ENCODE results near the gene ACACA. TPM values are rescaled to one million over a fixed set of nuclear protein-coding genes. Genes with fewer than 3 reads are reported as not detected.

ACACA gene
- total RNA-seq, 1 donor from 2014 or later, result 13.3 TPM

DNA sequence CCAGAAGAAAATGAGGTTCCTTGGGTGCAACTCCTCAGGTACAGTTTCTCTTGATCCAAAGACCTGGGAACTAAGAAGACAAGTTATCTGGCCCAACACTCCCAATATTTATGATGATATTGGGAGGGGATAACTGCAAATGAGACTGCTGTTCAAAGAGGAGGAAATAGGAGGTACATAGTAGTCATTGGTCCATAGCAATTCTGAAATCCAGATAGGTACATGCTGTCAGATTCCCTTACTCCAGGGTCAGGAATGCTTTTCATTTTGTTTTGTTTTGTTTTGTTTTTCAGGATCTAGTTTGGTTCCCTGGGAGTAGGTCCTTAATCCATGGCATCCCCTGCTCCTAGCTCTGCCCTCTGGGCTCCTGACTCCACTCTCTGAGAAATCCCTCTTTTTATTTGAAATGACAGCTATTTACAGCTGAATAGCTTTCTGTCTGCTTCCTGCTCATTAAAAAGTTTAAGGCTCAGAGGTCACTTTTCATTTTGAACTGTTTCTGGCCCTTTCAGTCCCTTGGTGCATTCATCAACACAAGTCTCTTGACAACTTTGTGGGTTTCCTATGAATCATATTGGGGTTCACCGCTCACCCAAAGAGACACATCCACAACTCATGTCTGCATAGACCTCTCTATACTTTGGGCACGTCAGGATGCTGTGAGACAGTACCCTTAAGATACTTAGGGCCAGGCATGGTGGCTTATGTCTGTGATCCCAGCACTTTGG is 141.0 kb downstream of the ACACA start:
- DNase-seq (ENCODE audit: missing footprints) (no peak), ATAC-seq (no peak)
- intact Hi-C loops (cut with DNase I), result no loop called here

DNA sequence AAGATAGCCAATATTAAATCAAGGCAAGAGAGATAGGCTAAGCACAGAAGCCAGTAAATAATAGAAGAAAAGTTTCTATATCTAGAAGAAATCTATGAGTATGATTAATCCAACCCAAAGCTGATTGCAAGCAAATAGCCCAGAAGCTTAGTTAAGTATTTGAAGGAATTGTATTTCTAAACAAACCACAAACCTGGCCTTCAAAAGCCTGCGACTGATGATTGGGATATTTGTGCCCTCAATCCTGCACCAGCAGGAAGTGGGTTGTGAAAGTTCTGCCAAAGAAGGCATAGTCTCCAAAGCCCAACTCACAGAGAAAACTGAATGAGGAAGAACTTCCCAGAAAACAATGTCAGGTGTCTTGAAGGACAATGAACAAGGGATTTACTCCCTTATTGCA is 145.3 kb downstream of the ACACA start:
- no peak for DNase-seq (ENCODE audit: missing footprints)
- intact Hi-C loops (cut with DNase I), result no loop called here
- ATAC-seq, result no peak

DNA sequence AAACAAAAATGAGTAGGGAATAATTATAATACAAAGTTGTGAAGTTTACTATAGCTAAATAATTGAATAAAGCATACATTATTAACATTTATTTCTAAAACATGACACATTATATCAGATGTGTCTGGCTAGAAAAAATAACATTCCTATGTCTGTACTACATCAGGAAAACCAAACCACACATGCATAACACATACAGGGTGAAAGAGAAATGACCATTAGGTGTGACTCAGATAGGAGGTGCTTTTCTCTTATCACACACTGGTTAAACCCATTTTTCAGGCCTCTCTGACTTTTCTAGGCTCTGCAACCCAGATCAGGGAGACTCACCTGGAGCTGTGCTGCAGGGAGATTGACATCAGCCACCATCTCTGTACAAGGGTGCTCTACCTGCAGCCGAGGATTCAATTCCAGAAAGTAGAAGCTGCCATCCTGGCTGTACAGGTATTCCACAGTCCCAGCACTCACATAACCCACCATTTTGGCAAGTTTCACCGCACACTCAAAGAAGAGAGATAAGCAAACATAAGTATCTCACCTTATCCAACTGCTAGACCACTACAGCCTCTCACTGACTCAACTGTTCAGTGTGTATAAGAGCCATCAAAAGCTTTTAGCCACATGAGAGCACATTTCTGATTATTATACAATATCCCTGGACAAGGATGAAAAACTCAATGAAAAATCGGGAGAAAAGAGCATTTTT is 147.5 kb downstream of the ACACA start:
- ATAC-seq (no peak), DNase-seq (ENCODE audit: missing footprints) (no peak)
- intact Hi-C loops (cut with DNase I), result no loop called here

DNA sequence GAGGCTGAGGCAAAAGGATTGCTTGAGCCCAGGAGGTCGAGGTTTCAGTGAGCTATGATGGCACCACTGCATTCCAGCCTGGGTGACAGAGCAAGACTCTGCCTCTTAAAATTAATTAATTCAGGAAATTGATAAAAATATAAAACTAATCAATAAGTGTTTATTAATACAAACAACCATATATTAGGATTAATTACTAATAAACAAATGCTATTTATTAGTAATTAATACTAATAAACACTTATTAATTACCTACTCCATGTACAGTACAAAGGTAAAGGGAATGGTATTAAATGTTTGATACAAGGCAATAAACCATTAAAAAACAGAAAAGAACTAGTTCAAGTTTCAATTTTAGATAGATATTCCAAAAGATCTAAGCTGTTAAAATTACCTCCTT is 150.0 kb downstream of the ACACA start:
- ATAC-seq, result no peak
- no peak for DNase-seq (ENCODE audit: missing footprints)
- intact Hi-C loops (cut with DNase I), result no loop called here

DNA sequence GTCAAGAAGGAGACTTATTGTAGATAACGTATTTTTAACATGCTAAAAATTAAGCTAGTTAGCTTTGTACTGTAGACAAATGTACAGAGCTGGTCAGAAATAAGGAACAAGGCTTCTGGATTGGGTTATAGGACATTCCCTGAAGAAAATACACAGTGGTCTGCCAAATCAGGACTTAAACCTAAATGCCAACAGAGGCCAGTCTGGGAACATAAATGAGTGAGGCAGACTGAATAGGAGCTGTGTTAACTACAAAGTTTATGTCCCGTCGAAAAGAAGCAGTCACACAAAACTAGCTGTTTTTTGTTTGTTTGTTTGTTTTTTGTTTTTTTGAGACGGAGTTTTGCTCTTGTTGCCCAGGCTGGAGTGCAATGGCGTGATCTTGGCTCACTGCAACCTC is 151.2 kb downstream of the ACACA start:
- intact Hi-C loops (cut with DNase I), result no loop called here
- DNase-seq (ENCODE audit: missing footprints), result no peak
- no peak for ATAC-seq

DNA sequence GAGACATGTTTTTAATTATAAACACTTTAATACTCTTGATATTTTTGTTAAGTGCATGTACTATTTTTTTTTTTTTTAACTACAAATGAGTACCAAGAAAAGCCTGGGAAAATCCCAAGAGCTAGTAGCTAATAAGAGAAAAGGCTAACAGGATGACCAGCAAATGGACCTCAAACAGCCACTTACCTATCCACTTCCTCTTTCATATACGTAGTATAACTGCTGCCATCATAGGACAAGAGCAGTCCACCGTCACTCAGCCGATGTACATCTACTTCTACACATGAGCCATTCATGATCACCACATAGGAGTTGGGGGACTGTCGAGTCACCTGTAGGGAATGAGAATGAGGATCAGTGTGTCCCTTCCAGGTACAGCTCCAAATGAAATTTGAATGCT is 158.8 kb downstream of the ACACA start:
- intact Hi-C loops (cut with DNase I), result no loop called here
- ATAC-seq, result no peak

DNA sequence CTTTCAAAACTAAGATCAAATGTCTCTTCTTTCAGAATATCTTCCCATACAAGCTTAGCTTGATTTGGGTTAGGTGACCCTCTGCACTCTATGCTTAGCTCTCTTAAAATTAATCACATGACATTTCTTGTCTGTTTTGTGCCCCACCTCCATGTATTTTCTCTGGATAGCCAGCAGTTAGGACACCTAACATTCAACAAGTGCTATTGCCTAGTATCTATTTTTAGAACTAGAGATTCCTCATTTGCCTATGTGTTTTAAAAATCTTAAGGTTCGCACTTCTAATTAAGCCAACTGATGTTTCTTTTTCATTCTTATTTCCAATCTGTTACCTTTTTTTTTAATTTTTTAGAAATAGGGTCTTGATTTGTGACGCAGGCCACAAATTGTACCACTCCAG is 160.6 kb downstream of the ACACA start:
- ATAC-seq, result no peak
- intact Hi-C loops (cut with DNase I), result no loop called here
- DNase-seq (ENCODE audit: missing footprints), result no peak

More for the DNA sequence above, 158.8 kb downstream of the ACACA start:
- DNase-seq (ENCODE audit: missing footprints), result no peak

DNA sequence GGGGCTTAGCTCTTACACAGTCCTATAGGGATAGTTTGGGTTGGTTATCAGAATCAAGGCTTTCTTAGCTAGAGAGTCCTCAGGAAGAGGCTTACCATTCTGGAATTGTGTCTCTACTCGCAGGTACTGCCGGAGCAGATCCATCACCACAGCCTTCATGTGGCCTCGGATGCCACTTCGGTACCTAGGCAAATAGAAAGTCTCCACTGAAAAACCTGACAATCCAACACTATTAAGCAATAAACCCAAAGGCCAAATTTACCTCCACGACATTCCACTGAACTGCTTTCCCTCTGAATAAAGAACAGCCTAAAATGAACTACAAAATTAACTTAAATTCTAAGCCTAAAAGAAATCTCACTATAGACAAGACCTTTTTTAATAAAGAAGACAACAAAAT is 166.3 kb downstream of the ACACA start:
- intact Hi-C loops (cut with DNase I), result loop anchor here (2.0 kb wide), 1 partner anchor 612 kb away; no protein-coding TSS in a partner anchor
- DNase-seq (ENCODE audit: missing footprints), result no peak
- no peak for ATAC-seq

DNA sequence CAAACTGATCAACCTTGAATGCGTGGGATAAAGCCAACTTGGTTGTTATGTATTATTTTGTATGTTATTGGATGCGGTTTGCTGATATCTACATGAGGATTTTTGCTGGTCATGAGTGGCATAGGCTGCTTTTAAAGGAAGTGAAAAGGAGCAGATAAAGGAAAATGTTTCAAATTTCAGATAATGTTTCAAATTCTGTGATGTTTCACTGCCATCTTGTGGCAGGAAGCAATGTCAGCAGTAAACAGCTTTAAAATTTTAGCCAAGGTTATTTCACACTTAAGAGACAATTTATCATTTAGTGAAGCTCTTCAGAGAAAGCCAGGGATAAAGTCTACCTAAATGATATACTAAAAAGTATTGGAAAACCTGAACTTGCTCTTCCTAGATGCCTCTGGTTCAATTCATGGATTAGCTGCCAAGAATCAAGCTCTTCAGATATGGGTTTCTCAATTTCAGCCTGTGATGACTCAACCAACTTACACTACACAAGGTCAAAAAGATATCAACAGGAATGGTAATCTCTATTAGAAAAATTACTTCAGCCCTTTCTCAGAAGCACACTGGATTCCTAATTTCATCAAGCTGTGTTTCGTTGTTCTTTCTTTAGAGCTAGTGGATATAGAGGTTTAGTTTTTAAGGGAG is 166.8 kb downstream of the ACACA start:
- DNase-seq (ENCODE audit: missing footprints) (no peak), ATAC-seq (peak; percentile 46)
- intact Hi-C loops (cut with DNase I), result loop anchor here (2.0 kb wide), 1 partner anchor 611 kb away; no protein-coding TSS in a partner anchor

DNA sequence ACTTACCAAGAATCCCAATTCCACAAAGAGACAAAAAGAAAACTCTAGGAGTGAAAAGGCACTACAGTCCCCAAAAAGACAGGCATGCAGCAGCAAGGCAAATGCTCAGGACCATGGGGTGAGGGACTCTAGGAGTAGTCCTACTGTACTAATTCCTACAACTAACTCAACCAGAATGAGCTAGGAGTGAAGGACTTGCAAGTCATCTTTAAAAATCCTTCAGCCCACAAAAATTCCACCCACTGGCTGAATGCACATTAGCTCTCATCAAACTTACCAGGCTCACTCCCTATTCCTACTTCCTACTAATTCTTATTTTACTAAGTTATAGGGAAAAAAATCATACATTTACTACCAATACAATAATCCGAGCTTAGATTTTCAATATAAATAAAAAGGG is 172.5 kb downstream of the ACACA start:
- ATAC-seq (no peak), DNase-seq (ENCODE audit: missing footprints) (no peak)
- intact Hi-C loops (cut with DNase I), result no loop called here

DNA sequence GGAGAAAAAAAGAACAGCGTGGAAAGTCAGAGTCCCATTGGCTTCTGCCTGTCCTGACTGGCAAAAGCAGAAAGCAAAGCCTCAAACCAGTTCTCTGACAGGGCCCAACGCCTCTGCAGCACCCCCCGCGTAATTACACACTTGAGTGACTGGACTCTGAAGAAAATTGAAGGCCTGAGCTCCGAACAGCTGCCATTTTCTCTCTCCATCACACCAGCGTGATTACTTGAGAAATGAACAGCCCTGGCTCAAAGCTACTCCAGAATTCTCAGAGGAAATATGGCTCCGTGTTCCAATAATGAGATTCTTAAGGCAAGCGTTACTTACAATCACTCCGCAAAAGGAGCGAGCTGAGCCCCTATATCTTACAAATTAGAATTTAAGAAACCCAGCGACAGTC is 173.6 kb downstream of the ACACA start:
- ATAC-seq, result no peak
- intact Hi-C loops (cut with DNase I), result no loop called here
- DNase-seq (ENCODE audit: missing footprints), result no peak

DNA sequence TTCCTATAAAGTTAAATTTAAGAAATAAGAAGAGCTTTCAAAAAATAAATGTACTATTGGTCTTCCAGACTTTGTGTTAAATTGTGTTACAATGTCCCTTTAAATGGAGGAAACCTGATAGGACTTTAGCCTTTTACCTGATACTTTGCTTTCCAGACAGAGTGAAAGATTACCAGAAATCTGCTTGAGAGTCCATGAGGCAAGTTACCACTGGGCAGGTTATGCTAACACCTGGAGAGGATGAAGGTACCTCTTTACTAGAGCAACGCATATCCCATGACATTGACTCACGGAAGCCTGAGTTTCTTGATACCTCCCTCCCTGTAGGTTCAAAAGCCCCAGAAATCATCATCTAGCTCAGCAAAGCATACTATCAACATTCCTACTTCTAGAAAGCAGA is 174.7 kb downstream of the ACACA start:
- no peak for DNase-seq (ENCODE audit: missing footprints)

DNA sequence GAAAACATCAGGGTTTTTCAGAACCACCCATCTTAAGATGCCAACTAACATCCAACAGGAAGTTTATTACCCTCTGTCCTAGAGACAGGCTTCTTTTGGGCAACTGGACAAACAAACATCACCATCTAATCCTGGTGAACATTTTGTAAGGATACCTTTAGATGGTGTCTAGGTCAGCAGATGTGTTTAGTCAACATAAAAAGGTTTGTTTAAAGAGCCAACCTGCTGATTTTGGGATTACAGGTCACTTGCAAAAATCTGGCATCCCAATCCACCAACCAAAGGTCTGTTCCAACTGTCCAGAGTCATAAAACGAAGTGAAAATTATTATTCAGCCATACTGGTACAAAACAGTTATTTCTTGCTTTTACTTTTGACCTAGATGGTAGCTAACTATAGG is 176.0 kb downstream of the ACACA start:
- intact Hi-C loops (cut with DNase I), result no loop called here
- DNase-seq (ENCODE audit: missing footprints) (no peak), ATAC-seq (no peak)

More for the DNA sequence above, 174.7 kb downstream of the ACACA start:
- no peak for ATAC-seq
- intact Hi-C loops (cut with DNase I), result no loop called here

DNA sequence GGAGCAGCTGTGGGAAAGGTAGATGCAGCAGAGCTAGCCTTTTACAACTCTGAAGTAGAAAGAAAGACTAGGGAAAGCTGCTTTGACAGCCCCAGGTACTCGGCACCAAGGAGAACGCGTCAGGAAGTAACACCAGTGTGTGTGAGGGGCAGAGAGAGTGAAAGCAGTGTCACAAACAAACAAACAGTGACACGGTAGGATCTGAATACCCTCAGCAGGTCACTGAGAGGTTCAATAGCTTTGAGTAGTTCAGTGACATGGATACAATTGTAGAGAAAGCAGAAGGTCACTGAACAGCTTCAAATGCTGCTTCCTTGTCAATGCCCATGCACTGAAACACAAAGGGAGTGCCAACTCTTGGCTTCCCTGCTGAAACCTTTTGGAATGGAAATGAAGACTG is 181.2 kb downstream of the ACACA start:
- intact Hi-C loops (cut with DNase I), result no loop called here
- ATAC-seq (no peak), DNase-seq (ENCODE audit: missing footprints) (no peak)

DNA sequence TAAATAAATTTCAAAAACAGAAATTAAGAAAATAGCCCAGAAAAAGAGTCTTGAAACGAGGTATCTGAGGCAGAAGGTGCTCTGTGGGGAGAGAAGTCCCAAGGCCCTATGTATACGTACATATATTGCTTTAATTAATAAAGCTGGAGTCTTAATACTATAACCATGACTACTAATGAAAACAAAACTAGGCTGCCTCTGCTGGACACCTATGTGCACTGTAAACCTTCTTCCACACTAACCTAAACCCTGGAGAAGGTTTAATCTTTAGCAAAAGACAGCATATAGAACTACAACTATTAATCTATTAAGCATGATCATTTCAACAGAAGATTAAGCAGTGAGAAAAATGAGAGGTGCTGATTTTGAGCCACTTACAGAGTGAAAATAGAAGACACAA is 184.8 kb downstream of the ACACA start:
- ATAC-seq (no peak), DNase-seq (ENCODE audit: missing footprints) (no peak)
- intact Hi-C loops (cut with DNase I), result no loop called here

DNA sequence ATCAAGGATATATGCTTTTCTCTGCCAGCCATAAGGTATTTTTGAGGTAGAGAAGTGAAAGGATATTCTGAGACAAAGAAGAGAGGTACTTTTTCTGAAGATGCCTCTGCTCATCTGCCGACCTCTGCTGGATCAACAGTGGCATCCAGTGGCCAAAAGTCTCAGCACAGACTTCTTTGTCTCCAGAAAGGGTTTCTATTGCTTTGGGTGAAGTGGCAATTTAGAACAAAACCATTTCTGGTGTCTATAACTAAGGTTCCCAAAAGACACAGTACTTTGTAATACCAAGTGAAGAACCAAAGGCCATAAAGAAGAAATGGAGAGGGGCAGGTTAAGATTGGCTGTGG is 186.1 kb downstream of the ACACA start:
- intact Hi-C loops (cut with DNase I), result no loop called here
- ATAC-seq (no peak), DNase-seq (ENCODE audit: missing footprints) (no peak)

DNA sequence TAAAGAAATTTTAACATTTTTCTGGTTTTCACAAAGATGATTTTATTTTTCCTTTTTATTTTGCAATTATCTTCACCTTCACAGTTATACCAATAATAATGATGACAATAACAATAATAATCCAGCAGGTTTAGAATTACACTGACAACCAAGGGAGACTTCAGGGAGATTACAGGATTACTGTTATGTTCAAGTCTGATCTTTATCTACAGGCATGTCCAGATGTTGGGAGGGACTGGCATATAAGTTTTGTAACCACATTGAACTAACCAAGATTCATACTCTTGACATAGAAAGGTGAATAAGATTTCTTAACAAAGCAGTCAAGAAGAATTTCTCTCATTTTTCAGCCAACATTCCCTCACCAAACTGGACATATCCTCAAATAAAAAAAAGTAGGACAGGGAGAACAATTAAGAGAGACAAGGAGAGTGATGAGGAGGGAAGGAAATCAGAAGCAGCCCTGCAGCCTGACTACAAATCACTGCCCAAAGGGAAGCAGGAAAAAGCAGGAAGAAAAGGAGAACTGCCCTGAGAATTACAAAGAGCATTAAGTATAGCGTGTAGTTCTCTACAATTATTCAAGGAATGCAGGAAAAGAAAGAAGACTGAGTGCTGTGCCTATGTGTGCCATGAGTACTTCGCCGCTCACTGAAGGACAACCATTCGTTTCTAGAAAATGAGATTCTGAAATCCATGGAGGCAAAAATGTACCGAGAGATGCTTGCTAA is 186.6 kb downstream of the ACACA start:
- intact Hi-C loops (cut with DNase I), result no loop called here
- DNase-seq (ENCODE audit: missing footprints), result no peak
- ATAC-seq, result no peak

DNA sequence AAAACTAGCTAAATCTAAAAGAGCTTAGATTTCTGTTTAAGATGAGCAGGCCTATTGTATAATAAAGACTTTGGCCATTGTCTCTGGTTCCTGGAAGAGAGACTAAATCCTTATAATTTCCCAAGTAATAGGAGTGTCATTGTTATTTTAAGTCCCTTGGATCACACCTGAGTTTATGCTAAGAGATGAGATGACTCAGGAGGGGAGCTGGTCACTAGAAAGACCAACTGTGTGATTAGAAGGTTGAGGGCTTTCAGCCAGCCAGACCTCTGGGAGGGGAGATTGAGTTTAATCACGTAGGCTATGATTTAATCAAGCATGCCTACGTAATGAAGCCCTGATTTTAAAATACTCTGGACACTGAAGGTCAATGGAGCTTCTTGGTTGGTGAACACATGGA is 187.8 kb downstream of the ACACA start:
- ATAC-seq, result no peak
- intact Hi-C loops (cut with DNase I), result no loop called here
- no peak for DNase-seq (ENCODE audit: missing footprints)

DNA sequence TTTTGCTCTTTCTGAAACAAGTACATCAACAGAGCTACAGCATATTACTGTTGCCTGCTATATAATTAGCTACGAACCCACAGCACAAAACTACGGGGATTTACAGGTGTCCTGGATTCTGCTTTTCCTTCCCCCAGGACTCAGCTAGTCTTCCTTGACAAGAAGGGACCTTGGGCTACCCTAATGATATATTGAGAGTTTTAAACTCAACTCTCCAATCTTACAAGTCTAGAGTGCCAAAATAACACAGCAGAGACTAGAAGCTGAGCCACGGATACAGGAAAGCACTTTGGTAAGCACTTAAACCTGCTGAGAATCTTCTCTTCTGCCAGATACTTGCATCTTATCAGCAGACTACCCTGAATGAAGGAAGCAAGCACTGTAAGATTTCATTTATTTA is 192.2 kb downstream of the ACACA start:
- ATAC-seq, result no peak
- DNase-seq (ENCODE audit: missing footprints), result no peak
- intact Hi-C loops (cut with DNase I), result no loop called here

DNA sequence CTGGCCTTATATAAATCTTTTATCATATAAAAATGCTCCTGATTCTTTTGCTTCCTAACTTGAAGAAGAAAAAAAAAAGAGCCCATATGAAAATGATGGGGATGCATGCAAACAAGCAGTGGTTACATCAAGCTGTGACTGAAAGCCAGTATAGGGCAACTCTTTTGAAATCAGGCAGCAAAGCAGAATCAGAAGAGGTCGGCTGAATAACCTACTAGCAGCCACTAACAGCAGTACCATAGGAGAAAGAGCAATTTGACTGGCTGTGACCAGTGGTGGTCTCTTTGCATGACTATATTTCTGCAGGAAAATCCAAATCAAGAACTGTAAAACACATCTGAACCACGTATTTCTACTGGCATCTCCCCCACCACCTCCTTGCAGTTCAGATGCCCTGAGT is 192.7 kb downstream of the ACACA start:
- no peak for DNase-seq (ENCODE audit: missing footprints)
- intact Hi-C loops (cut with DNase I), result no loop called here
- no peak for ATAC-seq
